Measurements from ENCODE around the gene DIP2A. TPM values are rescaled to one million over a fixed set of nuclear protein-coding genes. Genes with fewer than 3 reads are reported as not detected.

The DIP2A gene
- total and polyA plus RNA-seq, 7 donors = 7.3 to 12.2 (median 11.0) TPM

- WGBS, 3 donors = 96 to 97% (median 96%) methylated on average over 5 of the region's 5 CpGs
- Histone ChIP-seq H3K4me1 (no peaks in the 10 kb centered on the region), H3K4me3 (no peak overlapping the region), H3K36me3 (ENCODE audit: insufficient read depth in 1 of 2, low read depth in 1 of 2) (peaks cover 4 to 100% of the 10 kb centered on the region in 2 donors), H3K9me3 (no peaks in the 10 kb centered on the region), H3K27ac (no peak overlapping the region), H3K27me3 (ENCODE audit: insufficient read depth in 3 of 3, low read length in 2 of 3) (no peaks in the 10 kb centered on the region)
- intact Hi-C loops (cut with DNase I) = no loop called here
- ATAC-seq (no peak), DNase-seq (no peak)
- no peak for TF ChIP-seq CTCF (IDR thresholded peaks at IDR 0.05)
These were observed 94.2 kb downstream of the DIP2A start for GRCh38 chr21:46552865-46553379.

GRCh38 chr21:46553993-46554392, 95.3 kb downstream of the DIP2A start:
- Histone ChIP-seq H3K4me3 (no peak overlapping the region), H3K27ac (no peak overlapping the region), H3K27me3 (ENCODE audit: insufficient read depth in 3 of 3, low read length in 2 of 3) (no peaks in the 10 kb centered on the region), H3K9me3 (no peaks in the 10 kb centered on the region), H3K4me1 (no peaks in the 10 kb centered on the region), H3K36me3 (ENCODE audit: insufficient read depth in 1 of 2, low read depth in 1 of 2) (peaks cover 2 to 100% of the 10 kb centered on the region in 2 donors)
- WGBS, 3 donors = 92 to 95% (median 94%) methylated on average over 13 of the region's 13 CpGs
- TF ChIP-seq CTCF (IDR thresholded peaks at IDR 0.05) = no peak
- DNase-seq (no peak), ATAC-seq (no peak)
- intact Hi-C loops (cut with DNase I) = no loop called here

GRCh38 chr21:46554431-46555224, 95.9 kb downstream of the DIP2A start:
- no peak for TF ChIP-seq CTCF (IDR thresholded peaks at IDR 0.05)
- H3K4me3 ChIP-seq = no peak overlapping the region
- peak in 1 of 2 donors; percentile 47 for DNase-seq
- H3K36me3 ChIP-seq (ENCODE audit: insufficient read depth in 1 of 2, low read depth in 1 of 2) = peaks cover 2 to 100% of the 10 kb centered on the region in 2 donors
- ATAC-seq = no peak
- intact Hi-C loops (cut with DNase I) = no loop called here
- H3K4me1 ChIP-seq = no peaks in the 10 kb centered on the region
- WGBS, 3 donors = 88 to 91% (median 90%) methylated on average over 27 to 30 of the region's 30 CpGs
- no peak overlapping the region for H3K27ac ChIP-seq
- H3K27me3 ChIP-seq (ENCODE audit: insufficient read depth in 3 of 3, low read length in 2 of 3) = no peaks in the 10 kb centered on the region
- H3K9me3 ChIP-seq = no peaks in the 10 kb centered on the region

- TF ChIP-seq CTCF (IDR thresholded peaks at IDR 0.05) = no peak
- 64 to 80% (median 65%) methylated on average over 9 of the region's 9 CpGs for WGBS, 3 donors
- DNase-seq (no peak), ATAC-seq (no peak)
- Histone ChIP-seq H3K9me3 (no peaks in the 10 kb centered on the region), H3K36me3 (ENCODE audit: insufficient read depth in 1 of 2, low read depth in 1 of 2) (peaks cover 2 to 100% of the 10 kb centered on the region in 2 donors), H3K27ac (no peak overlapping the region), H3K4me1 (no peaks in the 10 kb centered on the region), H3K27me3 (ENCODE audit: insufficient read depth in 3 of 3, low read length in 2 of 3) (no peaks in the 10 kb centered on the region), H3K4me3 (no peak overlapping the region)
- intact Hi-C loops (cut with DNase I) = no loop called here
These were observed 96.5 kb downstream of the DIP2A start for GRCh38 chr21:46555225-46555617.
